ENCODE measurements around the gene BAK1. TPM values are rescaled to one million over a fixed set of nuclear protein-coding genes. Genes with fewer than 3 reads are reported as not detected.
"Not testable (repeated sequence)": the region's sequence is repeated elsewhere in the genome, so short reads cannot be mapped to it uniquely, and the experiment has no call there.

Gene BAK1
- total RNA-seq, 2 donors from 2014 or later: 12.4 to 17.7 TPM

GRCh38 chr6:33610067-33610466, 30.0 kb upstream of the BAK1 start:
- DNase-seq (ENCODE audit: low spot score): no peak
- intact Hi-C loops (cut with DNase I): no loop called here

GRCh38 chr6:33609528-33609927, 29.5 kb upstream of the BAK1 start:
- DNase-seq (ENCODE audit: low spot score): peak; percentile 90
- intact Hi-C loops (cut with DNase I): loop anchor here in 1 of 2 donors (10.0 kb wide), 1 partner anchor 1215 kb away; no protein-coding TSS in a partner anchor

GRCh38 chr6:33609019-33609418, 28.9 kb upstream of the BAK1 start:
- intact Hi-C loops (cut with DNase I): loop anchor here in 1 of 2 donors (10.0 kb wide), 1 partner anchor 1214 kb away; no protein-coding TSS in a partner anchor
- DNase-seq (ENCODE audit: low spot score): no peak

GRCh38 chr6:33607784-33608161, 27.7 kb upstream of the BAK1 start:
- intact Hi-C loops (cut with DNase I): loop anchor here in 1 of 2 donors (10.0 kb wide), 1 partner anchor 1213 kb away; no protein-coding TSS in a partner anchor
- no peak for DNase-seq (ENCODE audit: low spot score)

DNA sequence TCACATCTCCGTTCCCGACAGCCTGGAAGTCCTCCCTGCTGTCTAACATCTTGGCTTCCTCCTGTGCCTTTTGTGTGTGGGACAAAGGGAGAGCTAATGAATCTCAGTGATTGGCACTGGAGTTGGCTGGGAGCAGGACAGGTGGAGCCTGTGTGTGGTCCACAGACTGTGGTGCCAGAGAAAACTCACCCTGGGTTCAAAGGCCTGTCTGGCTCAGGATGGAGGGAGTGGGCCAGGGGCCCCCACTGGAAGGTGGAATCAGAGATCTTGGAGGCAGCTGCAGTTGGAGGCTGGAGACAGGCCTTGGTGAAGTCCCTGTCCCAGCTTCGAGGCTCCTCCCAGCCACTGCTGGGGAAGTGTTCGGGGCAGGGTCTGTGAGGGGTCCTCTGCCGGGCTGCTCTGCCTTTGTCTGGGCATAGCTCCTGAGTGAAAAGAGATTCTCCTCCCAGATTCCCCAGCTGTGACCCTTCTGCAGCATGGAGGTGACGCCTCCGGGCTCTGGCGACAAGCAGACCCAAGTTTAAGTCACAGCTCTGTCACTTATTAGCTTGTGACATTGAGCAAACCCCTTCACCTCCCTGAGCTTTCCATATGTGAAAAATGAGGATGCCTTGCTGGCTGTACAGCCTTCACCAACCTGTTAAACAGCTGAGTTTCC, 27.2 kb upstream of the BAK1 start:
- intact Hi-C loops (cut with DNase I): loop anchor here in 1 of 2 donors (10.0 kb wide), 1 partner anchor 1212 kb away; no protein-coding TSS in a partner anchor
- no peak for DNase-seq (ENCODE audit: low spot score)

GRCh38 chr6:33606642-33607041, 26.6 kb upstream of the BAK1 start:
- no peak for DNase-seq (ENCODE audit: low spot score)
- intact Hi-C loops (cut with DNase I): loop anchor here in 1 of 2 donors (10.0 kb wide), 1 partner anchor 1212 kb away; no protein-coding TSS in a partner anchor

- intact Hi-C loops (cut with DNase I): loop anchor here in 1 of 2 donors (10.0 kb wide), 1 partner anchor 1210 kb away; no protein-coding TSS in a partner anchor
- no peak for DNase-seq (ENCODE audit: low spot score)
Observed at GRCh38 chr6:33604941-33605854, 25.1 kb upstream of the BAK1 start.

DNA sequence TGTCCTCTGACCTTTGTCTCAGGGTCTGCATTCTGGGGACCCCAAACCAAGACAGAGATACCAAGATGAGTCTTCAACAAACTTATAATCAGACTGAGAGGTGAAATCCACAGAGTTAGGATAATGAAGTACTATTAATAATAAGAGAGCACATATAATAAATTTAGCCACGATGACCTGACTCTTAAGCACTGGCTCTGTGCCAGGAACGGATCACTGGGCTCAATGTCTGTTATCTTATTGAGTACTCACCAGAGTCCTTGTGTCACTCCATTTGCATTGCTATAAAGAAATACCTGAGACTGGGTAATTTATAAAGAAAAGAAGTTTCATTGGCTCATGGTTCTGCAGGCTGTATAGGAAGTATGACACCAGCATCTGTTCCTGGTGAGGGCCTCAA, 22.1 kb upstream of the BAK1 start:
- intact Hi-C loops (cut with DNase I): loop anchor here in 1 of 2 donors (10.0 kb wide), 1 partner anchor 1207 kb away; no protein-coding TSS in a partner anchor
- no peak for DNase-seq (ENCODE audit: low spot score)

DNA sequence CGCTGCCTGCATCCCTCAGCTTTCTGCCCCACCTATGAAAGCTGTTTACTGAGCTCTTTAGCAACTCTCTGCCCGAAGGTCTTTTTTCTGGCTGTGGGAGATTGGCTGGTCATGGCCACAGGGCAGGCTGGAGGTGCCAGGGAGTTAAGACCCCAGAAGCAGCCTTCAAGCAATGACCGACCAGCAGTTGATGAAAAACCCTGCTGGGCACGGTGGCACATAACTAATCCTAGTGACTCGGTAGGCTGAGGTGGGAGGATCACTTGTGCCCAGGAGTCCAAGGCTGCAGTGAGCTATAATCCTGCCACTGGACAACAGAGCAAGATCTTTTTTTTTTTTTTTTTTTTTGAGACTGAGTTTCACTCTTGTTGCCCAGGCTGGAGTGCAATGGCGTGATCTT, 20.7 kb upstream of the BAK1 start:
- no peak for DNase-seq (ENCODE audit: low spot score)
- intact Hi-C loops (cut with DNase I): loop anchor here in 1 of 2 donors (10.0 kb wide), 1 partner anchor 1206 kb away; no protein-coding TSS in a partner anchor

- no peak for DNase-seq (ENCODE audit: low spot score)
- intact Hi-C loops (cut with DNase I): no loop called here
Observed at GRCh38 chr6:33599413-33599938, 19.4 kb upstream of the BAK1 start.

DNA sequence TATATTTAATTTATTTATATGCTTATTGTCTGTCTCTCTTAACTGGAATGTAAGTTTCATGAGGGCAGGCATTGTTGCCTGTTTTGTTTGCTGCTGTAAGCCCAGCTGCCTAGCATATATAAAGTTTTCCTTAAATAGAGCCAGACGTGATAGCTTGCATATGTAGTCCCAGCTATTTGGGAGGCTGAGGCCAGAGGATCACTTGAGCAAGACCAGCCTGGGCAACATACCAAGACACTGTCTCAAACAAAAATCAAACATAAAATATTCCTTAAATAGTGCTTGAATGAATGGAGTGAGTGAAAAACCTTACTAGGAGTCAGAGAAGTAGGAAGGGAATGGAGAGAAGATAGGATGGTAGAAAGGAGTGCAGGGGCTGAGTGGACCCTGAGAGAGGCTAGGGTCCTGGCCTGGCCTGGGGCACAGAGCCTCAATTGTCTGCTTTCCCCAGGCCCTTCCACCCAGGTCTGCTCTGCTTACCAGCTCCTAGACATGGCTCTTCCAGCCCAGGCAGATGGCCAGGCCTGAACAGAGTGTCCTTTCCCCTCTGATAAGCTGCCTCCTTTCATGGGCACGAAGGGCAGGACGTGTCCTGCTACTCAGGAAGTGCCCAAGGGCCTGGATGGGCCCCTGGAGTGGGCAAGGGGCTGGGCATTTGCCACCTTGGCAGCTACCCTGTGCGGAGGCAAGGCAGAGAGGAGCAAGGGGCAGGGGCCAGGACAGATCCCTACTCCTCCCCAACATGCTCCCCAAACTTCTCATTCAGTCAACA, 17.7 kb upstream of the BAK1 start:
- intact Hi-C loops (cut with DNase I): no loop called here
- DNase-seq (ENCODE audit: low spot score): no peak

DNA sequence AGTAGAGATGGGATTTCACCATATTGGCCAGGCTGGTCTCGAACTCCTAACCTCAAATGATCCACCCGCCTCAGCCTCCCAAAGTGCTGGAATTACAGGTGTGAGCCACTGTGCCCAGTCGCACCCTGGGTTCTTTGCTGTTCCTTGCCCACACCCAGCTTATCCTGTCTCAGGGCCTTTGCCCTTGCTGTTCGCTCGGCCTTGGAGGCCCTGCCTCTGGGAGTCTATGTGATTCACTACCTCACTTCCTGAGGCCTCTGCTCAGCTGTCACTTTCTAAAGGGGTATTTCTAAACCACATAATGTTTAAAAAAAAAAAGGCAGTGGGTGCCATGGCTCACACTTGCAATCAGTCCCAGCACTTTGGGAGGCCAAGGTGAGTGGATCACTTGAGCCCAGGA, 16.8 kb upstream of the BAK1 start:
- DNase-seq (ENCODE audit: low spot score); intact Hi-C loops (cut with DNase I): not testable (repeated sequence)

DNA sequence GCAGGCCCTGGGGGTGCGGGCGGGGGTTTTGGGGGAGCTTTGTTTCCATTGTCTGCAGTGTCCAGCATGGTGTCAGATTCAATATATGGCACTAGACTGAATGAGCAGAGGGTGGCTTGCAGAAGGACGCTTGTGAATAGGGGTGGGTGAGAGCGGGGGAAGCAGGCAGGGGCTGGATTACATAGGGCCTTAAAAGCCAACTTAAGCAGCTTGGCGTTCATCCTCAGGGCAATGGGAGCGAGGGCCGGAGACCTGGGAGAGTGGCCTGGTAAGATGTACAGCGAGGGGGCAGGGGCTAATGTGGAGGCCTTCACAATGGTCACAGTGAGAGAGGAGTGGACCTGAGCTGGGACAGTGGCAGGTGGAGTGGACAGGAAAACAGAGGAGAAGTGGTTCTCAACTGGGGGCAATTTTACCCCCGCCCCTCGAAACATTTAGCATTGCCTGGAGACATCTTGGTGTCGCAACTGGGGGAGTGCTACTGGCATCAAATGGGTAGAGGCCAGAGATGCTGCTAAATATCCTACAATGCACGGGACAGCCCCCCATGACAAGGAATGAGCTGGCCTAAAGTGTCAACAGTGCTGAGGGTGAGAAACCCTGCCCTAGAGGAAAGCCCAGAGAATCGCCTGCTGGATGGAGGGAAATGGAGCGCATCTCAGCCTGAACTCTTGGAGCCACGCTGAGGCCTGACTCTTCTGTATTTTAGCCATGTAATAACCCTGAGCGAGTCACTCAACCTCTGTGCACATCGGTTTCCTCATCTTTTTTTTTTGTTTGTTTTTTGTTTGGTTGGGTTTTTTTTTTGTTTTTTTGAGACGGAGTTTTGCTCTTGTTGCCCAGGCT, 15.1 kb upstream of the BAK1 start:
- intact Hi-C loops (cut with DNase I): no loop called here
- no peak for DNase-seq (ENCODE audit: low spot score)

DNA sequence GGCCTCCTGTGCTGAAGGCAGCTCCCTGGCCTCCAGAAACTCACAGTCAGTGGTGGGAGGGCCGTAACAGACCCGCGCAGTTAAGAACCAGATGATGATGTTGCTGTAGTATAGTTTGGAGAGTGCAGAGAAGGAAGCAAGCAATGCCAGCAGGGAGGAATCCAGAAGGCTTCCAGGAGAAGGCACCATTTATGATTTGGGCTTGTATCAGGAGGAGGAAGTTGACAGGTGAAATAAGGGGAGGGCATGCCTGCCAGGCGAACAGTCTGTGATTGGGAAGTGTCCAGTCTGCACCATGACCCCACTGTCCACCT, 13.3 kb upstream of the BAK1 start:
- DNase-seq (ENCODE audit: low spot score): no peak
- intact Hi-C loops (cut with DNase I): loop anchor here in 1 of 2 donors (5.0 kb wide), 1 partner anchor 114 kb away; no protein-coding TSS in a partner anchor

- intact Hi-C loops (cut with DNase I): loop anchor here in 1 of 2 donors (5.0 kb wide), 1 partner anchor 114 kb away; no protein-coding TSS in a partner anchor
- DNase-seq (ENCODE audit: low spot score): no peak
Observed at GRCh38 chr6:33592595-33593413, 12.7 kb upstream of the BAK1 start.

- intact Hi-C loops (cut with DNase I): loop anchor here in 1 of 2 donors (5.0 kb wide), 1 partner anchor 115 kb away; no protein-coding TSS in a partner anchor
Observed at GRCh38 chr6:33592280-33592594, 12.2 kb upstream of the BAK1 start.

DNA sequence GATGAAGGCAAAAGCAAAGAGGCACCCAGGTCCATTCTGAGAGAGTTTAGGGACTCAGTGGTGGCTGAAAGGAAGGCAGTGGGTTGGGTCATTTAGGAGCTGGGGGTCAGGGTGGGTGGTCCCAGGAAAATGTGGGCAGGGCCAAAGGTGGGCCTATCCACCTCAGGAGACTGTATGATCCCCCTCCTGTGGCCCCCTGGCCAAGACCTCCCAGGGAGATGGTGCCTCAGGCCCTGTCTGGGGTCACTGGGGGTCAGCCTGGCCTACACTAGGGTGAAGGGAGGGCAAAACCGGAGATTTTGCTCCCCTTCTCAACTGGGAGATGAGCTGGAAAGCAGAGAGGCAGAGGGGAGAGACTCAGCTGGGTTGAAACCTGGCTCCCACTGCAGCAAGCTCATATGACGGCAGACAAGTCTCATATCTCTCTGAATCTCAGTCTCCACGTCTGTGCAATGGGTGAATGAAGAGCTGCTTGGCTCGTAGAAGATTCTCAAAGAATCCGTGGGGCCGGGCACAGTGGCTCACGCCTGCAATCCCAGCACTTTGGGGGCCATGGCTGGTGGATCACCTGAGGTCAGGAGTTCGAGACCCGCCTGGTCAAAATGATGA, 11.5 kb upstream of the BAK1 start:
- DNase-seq (ENCODE audit: low spot score): no peak
- intact Hi-C loops (cut with DNase I): loop anchor here in 1 of 2 donors (5.0 kb wide), 1 partner anchor 116 kb away; no protein-coding TSS in a partner anchor

More at GRCh38 chr6:33592280-33592594, 12.2 kb upstream of the BAK1 start:
- DNase-seq (ENCODE audit: low spot score): no peak

All from posterior vena cava (tissue), 2 donors.